Tibial nerve (tissue), 4 donors: ENCODE data around the gene ARF5.

Experiments used
- CTCF ChIP-seq, 5 experiments: fragments of 200-600 bp in 3 of 5; fragments of 450-650 bp in 2 of 5; sonication (generic) in 3 of 5; IDR thresholded peaks; one replicate each; pipeline ENCODE4 v1.5.1; 2016 to 2019; ENCODE audit warnings: antibody characterized with exemption in 5 of 5, mild to moderate bottlenecking in 3 of 5, moderate library complexity in 2 of 5
- EP300 ChIP-seq, 2 donors: sonication (generic); formaldehyde crosslinking; IDR thresholded peaks; one replicate each; pipeline ENCODE4 v1.6.1; 2017; ENCODE audit warnings: antibody characterized with exemption in 2 of 2, mild to moderate bottlenecking in 1 of 2
- POLR2A ChIP-seq, 2 donors: fragments of 450-650 bp; IDR thresholded peaks; one replicate each; pipeline ENCODE4 v1.6.1; 2017; ENCODE audit warnings: antibody characterized with exemption in 2 of 2, mild to moderate bottlenecking in 2 of 2, moderate library complexity in 2 of 2

GRCh38 chr7:127539116-127539515, 49.1 kb upstream of the ARF5 start:
- TF ChIP-seq CTCF (IDR thresholded peaks at IDR 0.05) = no peak
- TF ChIP-seq POLR2A (IDR thresholded peaks at IDR 0.05) = no peak
- no peak for TF ChIP-seq EP300 (IDR thresholded peaks at IDR 0.05)
